Memory B cell (primary cell): ENCODE measurements around the gene IFI16.
"Not testable (repeated sequence)": the region's sequence is repeated elsewhere in the genome, so short reads cannot be mapped to it uniquely, and the experiment has no call there.

Experiments used
- ATAC-seq: fragments of 150-1000 bp; cut with Tn5 transposase; 2 replicates; pipeline ENCODE4 v1.10.0; 2021; ENCODE audit warnings: low read depth, mild to moderate bottlenecking, moderate library complexity
- DNase-seq, 2 donors: peaks; one replicate each; pipeline ENCODE4 v3.0.0; 2022; ENCODE audit warnings: low spot score in 2 of 2
- H3K27ac Mint-ChIP-seq: one replicate; pipeline ENCODE4 v1.8.0; 2022; ENCODE audit warnings: mild to moderate bottlenecking, moderate library complexity, mixed read lengths
- H3K27me3 Mint-ChIP-seq: one replicate; pipeline ENCODE4 v1.8.0; 2022; ENCODE audit warnings: mixed read lengths
- H3K36me3 Mint-ChIP-seq: one replicate; pipeline ENCODE4 v1.8.0; 2022; ENCODE audit warnings: mild to moderate bottlenecking, mixed read lengths
- H3K4me1 Mint-ChIP-seq: one replicate; pipeline ENCODE4 v1.8.0; 2022; ENCODE audit warnings: mixed read lengths
- H3K4me3 Mint-ChIP-seq: one replicate; pipeline ENCODE4 v1.8.0; 2022; ENCODE audit warnings: mild to moderate bottlenecking, moderate library complexity, mixed read lengths
- H3K9me3 Mint-ChIP-seq: one replicate; pipeline ENCODE4 v1.8.0; 2022; ENCODE audit warnings: mixed read lengths

IFI16 gene

DNA sequence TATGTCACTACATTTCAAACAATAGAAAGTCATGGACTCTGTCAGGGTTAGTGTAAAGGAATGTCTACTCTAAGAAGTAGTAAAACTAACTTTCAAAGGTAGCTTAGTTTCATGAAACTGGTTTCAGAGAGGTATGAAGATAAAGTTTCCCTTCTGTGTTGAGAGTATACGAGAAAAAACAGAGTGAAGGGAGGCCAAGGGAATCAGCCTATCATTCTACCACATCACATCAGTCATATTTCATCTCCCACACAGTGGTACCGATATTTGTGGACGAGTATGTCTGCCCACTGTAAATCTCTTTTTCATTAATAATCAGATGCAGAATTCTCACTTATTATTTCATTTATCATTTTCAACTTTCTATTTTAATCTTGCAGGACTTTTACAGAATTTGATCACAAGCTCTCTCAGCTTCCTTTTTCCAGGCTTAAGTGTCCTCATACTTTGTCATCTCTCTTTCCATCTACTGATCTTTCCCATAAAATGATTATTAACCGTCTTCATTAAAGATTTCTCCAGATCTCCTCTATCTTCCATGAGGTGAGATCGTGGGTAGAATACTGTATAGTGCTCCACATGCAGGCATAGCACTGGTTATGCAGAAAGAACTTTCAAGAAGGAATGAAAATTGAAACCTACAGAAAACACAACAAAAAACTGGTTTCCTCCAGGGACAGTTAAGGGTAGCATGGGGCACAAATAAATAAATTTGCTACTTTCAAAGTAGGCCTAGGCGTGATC, 11.5 kb upstream of the IFI16 start:
- H3K9me3 Mint-ChIP-seq, result peaks cover 2% of the 10 kb centered on the region
- DNase-seq, result no peak
- peaks cover 7% of the 10 kb centered on the region for H3K36me3 Mint-ChIP-seq
- peak overlapping the region; percentile 49 for H3K27ac Mint-ChIP-seq
- H3K4me1 Mint-ChIP-seq, result peaks cover 26% of the 10 kb centered on the region
- no peaks in the 10 kb centered on the region for H3K27me3 Mint-ChIP-seq
- peak; percentile 12 for ATAC-seq
- H3K4me3 Mint-ChIP-seq, result peak overlapping the region; percentile 33

- Mint-ChIP-seq H3K4me1 (peaks cover 26% of the 10 kb centered on the region), H3K36me3 (peaks cover 4% of the 10 kb centered on the region), H3K27me3 (no peaks in the 10 kb centered on the region), H3K27ac (peak overlapping the region; percentile 49), H3K9me3 (no peaks in the 10 kb centered on the region), H3K4me3 (peak overlapping the region; percentile 33)
- peak; percentile 52 for ATAC-seq
- peak; percentile 51 to 59 for DNase-seq
Measured at GRCh38 chr1:158998781-158999161, 10.9 kb upstream of the IFI16 start.

DNA sequence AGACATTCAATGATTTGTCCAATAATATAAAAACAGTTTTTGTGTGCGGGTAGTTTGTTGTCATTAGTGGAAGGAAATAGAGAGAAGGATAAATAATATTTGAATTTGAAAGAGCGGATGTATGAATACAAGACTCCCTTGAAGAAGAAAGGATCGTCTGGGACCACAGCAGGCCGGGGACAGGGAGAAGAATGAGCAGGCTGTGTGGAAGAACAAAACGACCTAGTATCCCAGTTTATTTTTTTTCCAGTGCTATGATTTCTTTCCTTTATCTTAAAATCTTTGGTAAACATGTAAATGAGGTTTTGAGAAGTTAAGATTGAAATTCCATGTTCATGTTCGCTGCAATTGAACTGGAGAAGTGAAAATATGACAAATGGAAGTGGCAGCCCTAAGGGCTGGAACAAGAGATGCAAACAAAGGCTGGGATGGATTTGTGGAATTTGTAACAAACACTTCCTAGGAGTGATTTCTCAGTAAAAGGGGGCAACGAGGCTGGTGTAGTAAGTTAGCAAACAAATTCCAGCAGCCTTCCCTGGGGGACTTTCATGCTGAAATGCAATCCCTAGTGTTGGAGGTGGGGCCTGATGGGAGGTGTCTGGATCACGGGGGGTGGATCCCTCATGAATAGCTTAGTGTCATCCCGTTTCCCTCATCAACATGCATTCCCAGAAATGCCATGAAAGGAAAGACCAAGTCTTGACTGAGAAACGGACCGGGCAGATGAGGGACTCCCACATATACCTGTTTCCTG, 10.2 kb upstream of the IFI16 start:
- DNase-seq, result no peak

GRCh38 chr1:159000070-159000409, 9.7 kb upstream of the IFI16 start:
- Mint-ChIP-seq H3K36me3 (no peaks in the 10 kb centered on the region), H3K27ac (no peak overlapping the region), H3K4me3 (no peak overlapping the region), H3K9me3 (no peaks in the 10 kb centered on the region), H3K4me1 (peaks cover 25% of the 10 kb centered on the region), H3K27me3 (no peaks in the 10 kb centered on the region)
- ATAC-seq, result no peak
- DNase-seq, result no peak

More for the DNA sequence above, 10.2 kb upstream of the IFI16 start:
- H3K4me3 Mint-ChIP-seq, result no peak overlapping the region
- H3K36me3 Mint-ChIP-seq, result peaks cover 2% of the 10 kb centered on the region
- ATAC-seq, result no peak
- H3K9me3 Mint-ChIP-seq, result no peaks in the 10 kb centered on the region
- peaks cover 26% of the 10 kb centered on the region for H3K4me1 Mint-ChIP-seq
- H3K27ac Mint-ChIP-seq, result no peak overlapping the region
- no peaks in the 10 kb centered on the region for H3K27me3 Mint-ChIP-seq

DNA sequence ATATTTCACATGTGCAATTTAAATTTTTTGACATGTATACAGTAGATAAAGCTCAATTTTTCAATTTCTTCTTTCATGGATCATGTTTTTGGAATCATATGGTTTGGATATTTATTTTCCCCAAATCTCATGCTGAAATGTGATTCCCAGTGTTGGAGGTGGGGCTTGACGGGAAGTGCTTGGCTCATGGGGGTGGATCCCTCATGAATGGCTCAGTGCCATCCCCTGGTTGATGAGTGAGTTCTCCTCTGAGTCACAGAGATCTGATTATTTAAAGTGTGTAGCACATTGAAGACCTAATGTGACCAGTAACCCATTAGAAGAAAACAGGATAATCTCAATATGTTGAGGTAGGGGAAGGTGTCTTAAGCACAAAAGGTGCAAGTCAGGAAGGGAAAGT, 9.1 kb upstream of the IFI16 start:
- Mint-ChIP-seq H3K4me1 (peaks cover 28% of the 10 kb centered on the region), H3K4me3 (no peak overlapping the region), H3K27me3 (no peaks in the 10 kb centered on the region), H3K9me3 (no peaks in the 10 kb centered on the region), H3K27ac (no peak overlapping the region), H3K36me3 (no peaks in the 10 kb centered on the region)
- ATAC-seq, result no peak
- DNase-seq, result no peak

GRCh38 chr1:159005161-159005560, 4.5 kb upstream of the IFI16 start:
- no peaks in the 10 kb centered on the region for H3K27me3 Mint-ChIP-seq
- H3K4me1 Mint-ChIP-seq, result peaks cover 42% of the 10 kb centered on the region
- no peaks in the 10 kb centered on the region for H3K36me3 Mint-ChIP-seq
- no peak for DNase-seq
- no peak for ATAC-seq
- H3K4me3 Mint-ChIP-seq, result no peak overlapping the region
- H3K27ac Mint-ChIP-seq, result peak overlapping the region; percentile 88
- H3K9me3 Mint-ChIP-seq, result no peaks in the 10 kb centered on the region

GRCh38 chr1:159005676-159006075, 4.0 kb upstream of the IFI16 start:
- no peaks in the 10 kb centered on the region for H3K27me3 Mint-ChIP-seq
- H3K27ac Mint-ChIP-seq, result peak overlapping the region; percentile 88
- H3K4me3 Mint-ChIP-seq, result no peak overlapping the region
- no peaks in the 10 kb centered on the region for H3K9me3 Mint-ChIP-seq
- no peaks in the 10 kb centered on the region for H3K36me3 Mint-ChIP-seq
- ATAC-seq (peak; percentile 72), DNase-seq (no peak)
- peaks cover 40% of the 10 kb centered on the region for H3K4me1 Mint-ChIP-seq

DNA sequence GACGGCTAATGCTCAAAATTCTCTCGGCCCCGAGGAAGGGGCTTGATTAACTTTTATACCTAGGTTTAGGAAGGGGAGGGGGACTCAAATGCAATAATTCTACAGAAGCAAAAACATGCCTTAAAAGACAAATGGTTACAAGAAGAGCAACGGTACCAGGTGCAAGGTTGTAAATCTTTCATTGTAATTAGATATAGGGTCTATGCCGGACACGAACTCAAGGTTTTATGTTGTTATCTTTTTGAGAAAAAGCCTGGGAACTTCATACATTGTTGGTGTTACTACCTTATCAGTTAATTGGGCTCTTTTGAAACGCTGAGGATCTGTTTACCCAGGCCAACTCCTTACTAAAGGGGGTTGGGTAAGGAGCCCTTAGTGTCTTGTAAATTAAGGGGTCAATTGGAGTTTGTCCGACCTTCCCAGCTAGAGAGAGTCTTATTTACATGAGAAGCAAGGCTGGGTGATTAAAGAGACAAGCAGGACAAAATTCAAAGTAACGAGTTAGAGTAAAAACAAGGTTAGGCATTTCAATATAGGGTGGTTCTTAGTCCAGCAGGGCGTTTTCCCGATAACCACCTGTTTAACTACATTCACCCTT, 3.4 kb upstream of the IFI16 start:
- peak overlapping the region; percentile 88 for H3K27ac Mint-ChIP-seq
- not testable (repeated sequence) for H3K27me3 Mint-ChIP-seq, DNase-seq, ATAC-seq, H3K36me3 Mint-ChIP-seq, H3K4me3 Mint-ChIP-seq, H3K9me3 Mint-ChIP-seq
- H3K4me1 Mint-ChIP-seq, result peaks cover 39% of the 10 kb centered on the region

GRCh38 chr1:159007726-159008125, 2.0 kb upstream of the IFI16 start:
- H3K27ac Mint-ChIP-seq, result peak overlapping the region; percentile 86
- no peak overlapping the region for H3K4me3 Mint-ChIP-seq
- peaks cover 44% of the 10 kb centered on the region for H3K4me1 Mint-ChIP-seq
- H3K27me3 Mint-ChIP-seq, result no peaks in the 10 kb centered on the region
- DNase-seq (no peak), ATAC-seq (no peak)
- no peaks in the 10 kb centered on the region for H3K9me3 Mint-ChIP-seq
- peaks cover 5% of the 10 kb centered on the region for H3K36me3 Mint-ChIP-seq

GRCh38 chr1:159008744-159009188, 941 bp upstream of the IFI16 start:
- Mint-ChIP-seq H3K36me3 (peaks cover 10% of the 10 kb centered on the region), H3K27ac (peak overlapping the region; percentile 86), H3K4me3 (peak overlapping the region; percentile 94), H3K27me3 (no peaks in the 10 kb centered on the region), H3K4me1 (peaks cover 48% of the 10 kb centered on the region), H3K9me3 (no peaks in the 10 kb centered on the region)
- peak; percentile 59 for ATAC-seq
- DNase-seq, result no peak

GRCh38 chr1:159009287-159009686, 420 bp upstream of the IFI16 start:
- DNase-seq, result no peak
- Mint-ChIP-seq H3K9me3 (no peaks in the 10 kb centered on the region), H3K4me3 (peak overlapping the region; percentile 94), H3K27me3 (no peaks in the 10 kb centered on the region), H3K27ac (peak overlapping the region; percentile 86), H3K36me3 (peaks cover 13% of the 10 kb centered on the region), H3K4me1 (peaks cover 53% of the 10 kb centered on the region)
- ATAC-seq, result no peak

- ATAC-seq, result no peak
- H3K36me3 Mint-ChIP-seq, result peaks cover 22% of the 10 kb centered on the region
- peak overlapping the region; percentile 86 for H3K27ac Mint-ChIP-seq
- H3K4me3 Mint-ChIP-seq, result peak overlapping the region; percentile 94
- no peaks in the 10 kb centered on the region for H3K9me3 Mint-ChIP-seq
- no peak for DNase-seq
- H3K27me3 Mint-ChIP-seq, result no peaks in the 10 kb centered on the region
- peaks cover 55% of the 10 kb centered on the region for H3K4me1 Mint-ChIP-seq
Measured at GRCh38 chr1:159010391-159010790, 684 bp downstream of the IFI16 start.

DNA sequence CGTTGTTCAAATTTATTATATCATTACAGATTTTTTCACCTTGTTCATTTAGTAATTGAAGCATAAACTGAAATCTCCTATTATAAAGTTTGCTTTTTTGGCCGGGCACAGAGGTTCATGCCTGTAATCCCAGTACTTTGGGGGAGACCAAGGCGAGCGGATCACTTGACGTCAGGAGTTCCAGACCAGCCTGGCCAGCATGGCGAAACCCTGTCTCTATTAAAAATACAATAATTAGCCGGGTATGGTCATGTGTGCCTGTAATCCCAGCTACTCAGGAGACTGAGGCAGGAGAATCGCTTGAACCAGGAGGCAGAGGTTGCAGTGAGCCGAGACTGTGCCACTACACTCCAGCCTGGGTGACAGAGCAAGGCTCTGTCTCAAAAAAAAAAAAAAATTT, 1.3 kb downstream of the IFI16 start:
- H3K27me3 Mint-ChIP-seq, DNase-seq, H3K9me3 Mint-ChIP-seq, ATAC-seq: not testable (repeated sequence)
- Mint-ChIP-seq H3K4me1 (peaks cover 55% of the 10 kb centered on the region), H3K36me3 (peaks cover 28% of the 10 kb centered on the region), H3K4me3 (peak overlapping the region; percentile 94), H3K27ac (peak overlapping the region; percentile 86)

DNA sequence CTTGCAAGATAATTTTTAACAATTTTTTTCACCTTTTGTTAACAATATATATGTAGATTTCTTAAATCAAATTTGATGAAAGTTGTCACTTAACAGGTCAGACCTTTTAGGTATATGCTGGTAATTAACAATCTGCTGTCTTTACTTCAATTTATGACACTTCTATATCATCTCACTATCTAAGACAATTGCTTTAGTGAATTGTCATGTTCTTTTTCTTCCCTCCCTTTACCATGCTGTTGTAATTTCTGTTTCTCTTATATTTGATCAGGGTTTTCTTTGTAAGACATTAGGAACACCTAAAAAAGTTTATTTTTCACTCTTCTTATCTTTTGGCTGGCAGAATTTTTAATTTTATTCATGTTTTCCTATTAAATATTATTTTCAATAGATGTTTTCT, 2.0 kb downstream of the IFI16 start:
- Mint-ChIP-seq H3K27ac (peak overlapping the region; percentile 60), H3K27me3 (no peaks in the 10 kb centered on the region), H3K4me3 (peak overlapping the region; percentile 84), H3K36me3 (peaks cover 32% of the 10 kb centered on the region), H3K9me3 (no peaks in the 10 kb centered on the region), H3K4me1 (peaks cover 51% of the 10 kb centered on the region)
- ATAC-seq, result no peak
- no peak for DNase-seq
